Neuronal stem cell (in vitro differentiated cells): ENCODE data around the gene RAB37.

Experiments
- DNase-seq: peaks from one replicate; pipeline ENCODE4 v3.0.0-alpha.2; 2013; ENCODE audit warnings: low spot score
- H2AFZ ChIP-seq: one replicate; pipeline ENCODE4 v1.6.1; 2013; ENCODE audit warnings: mild to moderate bottlenecking, low read length, inconsistent platforms
- H2AK5ac ChIP-seq: 2 replicates; pipeline ENCODE4 v1.6.1; 2013; ENCODE audit warnings: low read depth, mild to moderate bottlenecking, inconsistent platforms, low read length, moderate library complexity, mixed read lengths
- H2BK120ac ChIP-seq: 2 replicates; pipeline ENCODE4 v1.6.1; 2013; ENCODE audit warnings: low read depth, mild to moderate bottlenecking, inconsistent platforms, low read length, moderate library complexity, mixed read lengths
- H2BK12ac ChIP-seq: one replicate; pipeline ENCODE4 v1.6.1; 2013; ENCODE audit warnings: low read length, inconsistent platforms
- H2BK15ac ChIP-seq: 2 replicates; pipeline ENCODE4 v1.6.1; 2013; ENCODE audit warnings: mild to moderate bottlenecking, low read length, inconsistent platforms, mixed read lengths
- H2BK5ac ChIP-seq: one replicate; pipeline ENCODE4 v1.6.1; 2013; ENCODE audit warnings: inconsistent platforms, mild to moderate bottlenecking, low read length, moderate library complexity
- H3K14ac ChIP-seq: one replicate; pipeline ENCODE4 v1.6.1; 2013; ENCODE audit warnings: low read length, inconsistent platforms
- H3K18ac ChIP-seq: 2 replicates; pipeline ENCODE4 v1.6.1; 2013; ENCODE audit warnings: low read length, inconsistent platforms
- H3K23ac ChIP-seq: 2 replicates; pipeline ENCODE4 v1.6.1; 2013; ENCODE audit warnings: low read depth, mild to moderate bottlenecking, mixed read lengths, low read length, inconsistent platforms; ENCODE audit not compliant: poor library complexity
- H3K27ac ChIP-seq: replicated peaks from 3 replicates; pipeline ENCODE4 v1.5.1; 2013; ENCODE audit warnings: low read length, inconsistent platforms
- H3K27me3 ChIP-seq, 3 experiments: 2 replicates each; pipeline ENCODE4 v1.6.1; 2013; ENCODE audit warnings: low read length in 3 of 3, mild to moderate bottlenecking in 2 of 3, inconsistent platforms in 1 of 3, low read depth in 1 of 3, mixed read lengths in 1 of 3, moderate library complexity in 1 of 3; ENCODE audit not compliant: control insufficient read depth in 3 of 3, insufficient read depth in 3 of 3
- H3K36me3 ChIP-seq, 2 donors: replicated peaks in 1 of 2; 2 replicates each; pipeline ENCODE4 v1.6.1; 2013; ENCODE audit warnings: low read length in 2 of 2; ENCODE audit not compliant: control insufficient read depth in 2 of 2, insufficient read depth in 2 of 2
- H3K4ac ChIP-seq: 2 replicates; pipeline ENCODE4 v1.6.1; 2013; ENCODE audit warnings: inconsistent platforms, mild to moderate bottlenecking, low read length, moderate library complexity
- H3K4me1 ChIP-seq, 2 donors: 1 replicate in 1 of 2; 2 replicates in 1 of 2; pipeline ENCODE4 v1.6.1; 2013; ENCODE audit warnings: low read length in 2 of 2, low read depth in 1 of 2; ENCODE audit not compliant: control insufficient read depth in 2 of 2, insufficient read depth in 1 of 2
- H3K4me2 ChIP-seq: one replicate; pipeline ENCODE4 v1.6.1; 2013; ENCODE audit warnings: mild to moderate bottlenecking, low read length, inconsistent platforms; ENCODE audit not compliant: insufficient read depth, poor library complexity, severe bottlenecking
- H3K4me3 ChIP-seq, 2 donors: 2 replicates each; pipeline ENCODE4 v1.5.1; 2013; ENCODE audit warnings: low read length in 2 of 2, mild to moderate bottlenecking in 2 of 2, inconsistent platforms in 1 of 2, moderate library complexity in 1 of 2
- H3K79me1 ChIP-seq: one replicate; pipeline ENCODE4 v1.6.1; 2013; ENCODE audit warnings: low read depth, mild to moderate bottlenecking, inconsistent platforms, low read length, moderate library complexity
- H3K9ac ChIP-seq: one replicate; pipeline ENCODE4 v1.6.1; 2013; ENCODE audit warnings: mild to moderate bottlenecking, low read depth, low read length, inconsistent platforms; ENCODE audit not compliant: poor library complexity
- H3K9me3 ChIP-seq, 2 donors: replicated peaks in 1 of 2; 2 replicates each; pipeline versions ENCODE3 to v1.6.1; 2013; ENCODE audit warnings: low read length in 2 of 2, mild to moderate bottlenecking in 2 of 2, inconsistent platforms in 1 of 2, low read depth in 1 of 2, mixed read lengths in 1 of 2, moderate library complexity in 1 of 2; ENCODE audit not compliant: control insufficient read depth in 2 of 2, insufficient read depth in 1 of 2
- H4K8ac ChIP-seq: one replicate; pipeline ENCODE4 v1.6.1; 2013; ENCODE audit warnings: low read depth, mild to moderate bottlenecking, inconsistent platforms, low read length, moderate library complexity
- H4K91ac ChIP-seq: one replicate; pipeline ENCODE4 v1.6.1; 2013; ENCODE audit warnings: low read length, low read depth, mild to moderate bottlenecking, inconsistent platforms; ENCODE audit not compliant: poor library complexity
- WGBS, 2 donors: extraction: QIAGEN DNeasy Blood & Tissue Kit; methylation state at CpG; one replicate each; pipeline ENCODE4 v1.1.7; 2013; ENCODE audit warnings: missing lambda C conversion rate in 2 of 2, mixed read lengths in 1 of 2; ENCODE audit not compliant: insufficient read length in 2 of 2, insufficient replicate concordance in 1 of 2; ENCODE audit errors: extremely low coverage in 2 of 2; 5-methylcytosine and 5-hydroxymethylcytosine counted together

The RAB37 gene

DNA sequence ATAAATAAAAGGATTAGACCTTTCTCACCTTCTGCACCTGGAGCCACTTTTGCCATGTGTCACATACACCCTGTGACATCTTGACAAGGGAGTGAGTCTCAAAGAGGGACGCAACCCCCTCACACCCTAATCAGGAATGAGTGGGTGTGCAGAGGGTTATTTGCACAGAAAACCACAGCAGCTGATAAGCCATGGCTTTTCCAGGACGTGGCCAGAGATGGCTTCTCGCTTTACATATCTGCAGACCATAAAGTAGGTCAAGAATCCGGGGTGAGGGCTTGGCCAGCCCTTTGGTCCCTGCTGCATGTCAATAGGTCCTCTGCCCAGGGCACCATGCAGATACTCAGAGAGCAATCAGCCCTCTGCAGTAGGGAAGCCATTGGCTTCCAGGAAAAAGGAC, 21.9 kb upstream of the RAB37 start:
- H2AK5ac ChIP-seq: no peak overlapping the region
- H3K4me2 ChIP-seq: no peak overlapping the region
- no peaks in the 10 kb centered on the region for H3K4me1 ChIP-seq
- H3K9me3 ChIP-seq: no peaks in the 10 kb centered on the region
- H3K27me3 ChIP-seq: peaks cover 0 to 37% (median 0%) of the 10 kb centered on the region in 3 experiments
- H3K14ac ChIP-seq: no peak overlapping the region
- no peak overlapping the region for H3K18ac ChIP-seq
- no peak overlapping the region for H2BK12ac ChIP-seq
- H4K91ac ChIP-seq: no peak overlapping the region
- no peaks in the 10 kb centered on the region for H3K79me1 ChIP-seq
- no peak for DNase-seq
- H3K36me3 ChIP-seq: no peaks in the 10 kb centered on the region
- H4K8ac ChIP-seq: no peak overlapping the region
- no peak overlapping the region for H3K9ac ChIP-seq
- no peak overlapping the region for H3K4me3 ChIP-seq
- no peak overlapping the region for H2BK5ac ChIP-seq
- H3K27ac ChIP-seq: no peak overlapping the region
- H2AFZ ChIP-seq: no peak overlapping the region
- H2BK120ac ChIP-seq: no peak overlapping the region
- WGBS, 2 donors: no CpG with 5 or more reads among the region's 4 CpGs
- no peak overlapping the region for H2BK15ac ChIP-seq
- no peak overlapping the region for H3K4ac ChIP-seq
- no peak overlapping the region for H3K23ac ChIP-seq

DNA sequence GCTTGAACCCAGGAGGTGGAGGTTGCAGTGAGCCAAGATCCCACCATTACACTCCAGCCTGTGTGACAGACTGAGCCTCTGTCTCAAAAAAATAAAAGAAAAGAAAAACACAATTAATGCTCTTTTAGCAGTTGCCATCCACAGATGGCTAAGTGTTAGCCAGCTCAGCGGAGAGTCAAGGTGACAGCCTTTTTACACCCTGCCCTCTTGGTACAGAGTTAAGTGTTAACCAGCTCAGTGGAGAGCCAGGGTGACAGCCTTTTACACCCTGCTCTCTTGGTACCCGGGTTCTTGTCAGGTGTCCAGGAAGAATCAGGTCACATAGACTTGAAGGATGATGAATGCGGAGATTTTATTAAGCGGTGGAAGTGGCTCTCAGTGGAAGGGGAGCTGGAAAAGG, 16.6 kb upstream of the RAB37 start:
- H2BK15ac ChIP-seq: no peak overlapping the region
- no CpG with 5 or more reads among the region's 4 CpGs for WGBS, 2 donors
- no peak overlapping the region for H4K8ac ChIP-seq
- H3K79me1 ChIP-seq: no peaks in the 10 kb centered on the region
- no peak overlapping the region for H2BK120ac ChIP-seq
- H3K4ac ChIP-seq: no peak overlapping the region
- no peak overlapping the region for H2BK12ac ChIP-seq
- peaks cover 0 to 29% (median 0%) of the 10 kb centered on the region in 3 experiments for H3K27me3 ChIP-seq
- no peak overlapping the region for H3K27ac ChIP-seq
- no peak overlapping the region for H3K4me2 ChIP-seq
- H3K4me1 ChIP-seq: no peaks in the 10 kb centered on the region
- H3K9me3 ChIP-seq: no peaks in the 10 kb centered on the region
- no peak overlapping the region for H2AK5ac ChIP-seq
- no peaks in the 10 kb centered on the region for H3K36me3 ChIP-seq
- H2AFZ ChIP-seq: no peak overlapping the region
- H4K91ac ChIP-seq: no peak overlapping the region
- no peak overlapping the region for H3K23ac ChIP-seq
- no peak overlapping the region for H3K18ac ChIP-seq
- H3K9ac ChIP-seq: no peak overlapping the region
- no peak overlapping the region for H3K14ac ChIP-seq
- no peak overlapping the region for H3K4me3 ChIP-seq
- no peak for DNase-seq
- no peak overlapping the region for H2BK5ac ChIP-seq

DNA sequence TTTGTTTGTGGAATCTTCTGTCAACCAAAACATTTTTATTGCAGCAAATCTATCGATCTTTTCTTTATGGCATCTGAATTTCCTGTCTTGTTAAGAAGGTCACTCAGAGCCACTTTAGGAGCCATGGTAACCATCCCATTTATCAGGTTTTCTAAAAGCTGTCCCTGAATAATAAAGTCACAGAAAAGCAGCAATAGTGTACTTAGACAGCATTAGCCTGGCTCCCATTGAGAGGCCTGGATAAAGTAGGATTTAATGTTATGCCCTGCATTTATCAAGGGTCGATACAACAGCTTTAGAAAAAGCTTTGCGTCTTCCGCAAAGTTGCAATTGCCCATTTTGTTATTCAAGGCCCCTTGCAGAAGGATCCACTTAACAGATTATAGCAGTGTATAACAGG, 14.3 kb upstream of the RAB37 start:
- H2AFZ ChIP-seq: no peak overlapping the region
- H3K79me1 ChIP-seq: no peaks in the 10 kb centered on the region
- H2BK12ac ChIP-seq: no peak overlapping the region
- H3K36me3 ChIP-seq: no peaks in the 10 kb centered on the region
- H3K14ac ChIP-seq: no peak overlapping the region
- H3K9me3 ChIP-seq: peaks cover 0 to under 1% of the 10 kb centered on the region in 2 donors
- H4K8ac ChIP-seq: no peak overlapping the region
- no peak overlapping the region for H2BK5ac ChIP-seq
- no peak overlapping the region for H3K4me3 ChIP-seq
- H4K91ac ChIP-seq: no peak overlapping the region
- H2BK15ac ChIP-seq: no peak overlapping the region
- no CpG with 5 or more reads among the region's 4 CpGs for WGBS, 2 donors
- H2BK120ac ChIP-seq: no peak overlapping the region
- no peak overlapping the region for H3K4me2 ChIP-seq
- peaks cover 0 to 13% (median 0%) of the 10 kb centered on the region in 3 experiments for H3K27me3 ChIP-seq
- H3K18ac ChIP-seq: no peak overlapping the region
- no peak overlapping the region for H2AK5ac ChIP-seq
- no peak overlapping the region for H3K9ac ChIP-seq
- no peak for DNase-seq
- no peak overlapping the region for H3K23ac ChIP-seq
- H3K4me1 ChIP-seq: no peaks in the 10 kb centered on the region
- no peak overlapping the region for H3K4ac ChIP-seq
- H3K27ac ChIP-seq: no peak overlapping the region

DNA sequence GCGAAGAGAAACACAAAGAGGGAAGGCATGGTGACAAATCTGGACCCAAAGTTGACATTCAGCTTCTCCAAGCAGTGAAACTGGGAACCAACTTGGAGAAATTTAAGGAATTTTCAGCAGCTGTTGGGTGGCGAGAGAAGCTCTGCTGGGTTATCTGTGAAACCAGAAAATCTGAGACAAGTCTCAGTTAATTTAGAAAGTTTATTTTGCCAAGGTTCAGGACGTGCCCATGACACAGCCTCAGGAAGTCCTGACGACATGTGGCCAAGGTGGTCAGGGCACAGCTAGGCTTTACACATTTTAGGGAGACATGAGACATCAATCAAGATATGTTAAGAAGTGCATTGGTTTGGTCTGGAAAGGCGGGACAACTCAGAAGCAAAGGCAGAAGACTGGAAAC, 13.2 kb upstream of the RAB37 start:
- Histone ChIP-seq H3K4me3 (no peak overlapping the region), H2AK5ac (no peak overlapping the region), H3K4ac (no peak overlapping the region), H3K36me3 (no peaks in the 10 kb centered on the region), H3K27me3 (peaks cover 0 to 2% (median 0%) of the 10 kb centered on the region in 3 experiments), H3K14ac (no peak overlapping the region), H3K4me1 (no peaks in the 10 kb centered on the region), H3K4me2 (no peak overlapping the region), H3K79me1 (peaks cover 4% of the 10 kb centered on the region), H2BK5ac (no peak overlapping the region), H2AFZ (no peak overlapping the region), H2BK120ac (no peak overlapping the region), H3K9me3 (peaks cover 0 to 8% of the 10 kb centered on the region in 2 donors), H2BK15ac (no peak overlapping the region), H3K18ac (no peak overlapping the region), H3K27ac (no peak overlapping the region), H4K91ac (no peak overlapping the region), H3K9ac (no peak overlapping the region), H4K8ac (no peak overlapping the region), H3K23ac (no peak overlapping the region), H2BK12ac (no peak overlapping the region)
- no peak for DNase-seq
- no CpG with 5 or more reads among the region's 5 CpGs for WGBS, 2 donors
